Endothelial cell (in vitro differentiated cells): Measurements from ENCODE around the gene MYO16. TPM values are rescaled to one million over a fixed set of nuclear protein-coding genes. Genes with fewer than 3 reads are reported as not detected.

Source experiments
- DNase-seq: peaks from one replicate; pipeline ENCODE4 v3.0.0; 2021; ENCODE audit warnings: low spot score
- H3K27ac Mint-ChIP-seq: one replicate; pipeline ENCODE4 v1.8.0; 2021; ENCODE audit warnings: mixed read lengths, inconsistent platforms; ENCODE audit not compliant: unreplicated experiment
- H3K27me3 Mint-ChIP-seq: one replicate; pipeline ENCODE4 v1.8.0; 2021; ENCODE audit warnings: mild to moderate bottlenecking, moderate library complexity, mixed read lengths, inconsistent platforms; ENCODE audit not compliant: unreplicated experiment
- H3K36me3 Mint-ChIP-seq: one replicate; pipeline ENCODE4 v1.8.0; 2021; ENCODE audit warnings: mild to moderate bottlenecking, low read depth, mixed read lengths, inconsistent platforms; ENCODE audit not compliant: unreplicated experiment
- H3K4me1 Mint-ChIP-seq: one replicate; pipeline ENCODE4 v1.8.0; 2021; ENCODE audit warnings: mild to moderate bottlenecking, mixed read lengths, inconsistent platforms; ENCODE audit not compliant: unreplicated experiment
- H3K4me3 Mint-ChIP-seq: one replicate; pipeline ENCODE4 v1.8.0; 2021; ENCODE audit warnings: mild to moderate bottlenecking, mixed read lengths, inconsistent platforms; ENCODE audit not compliant: unreplicated experiment
- H3K9me3 Mint-ChIP-seq: one replicate; pipeline ENCODE4 v1.8.0; 2021; ENCODE audit warnings: mixed read lengths, inconsistent platforms; ENCODE audit not compliant: unreplicated experiment
- CTCF ChIP-seq: fragments of 200-600 bp; sonication (generic); IDR thresholded peaks from one replicate; pipeline ENCODE4 v1.5.0; 2021; ENCODE audit warnings: antibody characterized with exemption; ENCODE audit not compliant: unreplicated experiment
- total RNA-seq: library from RNA; stranded (reverse); fragmentation: NEBNext Ultra II Directional; extraction: Animal tissue kit (Norgen Biotek cat#: 25700); gene quantifications from one replicate; pipeline ENCODE4 v1.2.1, GENCODE V29; 2021; ENCODE audit not compliant: unreplicated experiment

MYO16 gene
- total RNA-seq, 1 donor from 2014 or later, result 1.4 TPM

GRCh38 chr13:109126178-109126577, 496.8 kb downstream of the MYO16 start:
- Mint-ChIP-seq H3K27ac (no peak overlapping the region), H3K27me3 (no peaks in the 10 kb centered on the region), H3K4me1 (peaks cover 9% of the 10 kb centered on the region), H3K36me3 (no peaks in the 10 kb centered on the region), H3K4me3 (no peak overlapping the region), H3K9me3 (no peaks in the 10 kb centered on the region)
- DNase-seq, result no peak
- no peak for TF ChIP-seq CTCF

GRCh38 chr13:109126891-109127641, 497.7 kb downstream of the MYO16 start:
- no peak for TF ChIP-seq CTCF
- H3K27ac Mint-ChIP-seq, result no peak overlapping the region
- no peaks in the 10 kb centered on the region for H3K36me3 Mint-ChIP-seq
- no peak for DNase-seq
- no peaks in the 10 kb centered on the region for H3K9me3 Mint-ChIP-seq
- no peaks in the 10 kb centered on the region for H3K27me3 Mint-ChIP-seq
- H3K4me3 Mint-ChIP-seq, result no peak overlapping the region
- peaks cover 15% of the 10 kb centered on the region for H3K4me1 Mint-ChIP-seq

- no peak overlapping the region for H3K4me3 Mint-ChIP-seq
- H3K4me1 Mint-ChIP-seq, result peaks cover 21% of the 10 kb centered on the region
- H3K27ac Mint-ChIP-seq, result no peak overlapping the region
- H3K36me3 Mint-ChIP-seq, result no peaks in the 10 kb centered on the region
- TF ChIP-seq CTCF, result no peak
- H3K27me3 Mint-ChIP-seq, result no peaks in the 10 kb centered on the region
- no peak for DNase-seq
- no peaks in the 10 kb centered on the region for H3K9me3 Mint-ChIP-seq
These were observed 498.7 kb downstream of the MYO16 start for GRCh38 chr13:109128121-109128520.

GRCh38 chr13:109130093-109130835, 500.9 kb downstream of the MYO16 start:
- no peak for TF ChIP-seq CTCF
- Mint-ChIP-seq H3K4me1 (peaks cover 14% of the 10 kb centered on the region), H3K27me3 (peaks cover 1% of the 10 kb centered on the region), H3K36me3 (no peaks in the 10 kb centered on the region), H3K4me3 (no peak overlapping the region), H3K27ac (no peak overlapping the region), H3K9me3 (no peaks in the 10 kb centered on the region)
- no peak for DNase-seq
